K562 (cell line): ENCODE measurements around the gene IRF2. TPM values are rescaled to one million over a fixed set of nuclear protein-coding genes. Genes with fewer than 3 reads are reported as not detected.

Experiments used
- ATAC-seq: fragments of 200-7000 bp; cut with Tn5 transposase; 3 replicates; pipeline ENCODE4 v1.9.1; 2020; ENCODE audit warnings: moderate library complexity
- BruUV-seq: library from RNA; stranded (reverse); fragments of 400-500 nt; replicated peaks from 2 replicates; lab custom pipeline; 2021; lab: Mats Ljungman, UMichigan
- CTCF ChIA-PET: fragments of 300-600 bp; formaldehyde crosslinking; extraction: SDS; loops from one replicate; lab custom pipeline; 2021; ENCODE audit warnings: low intra/inter-chr PET ratio; lab: Yijun Ruan, JAX
- POLR2A ChIA-PET: fragments of 300-600, 350-650 bp; sonication (Branson Sonifier 250); formaldehyde crosslinking; extraction: SDS; loops from one replicate; lab custom pipeline; 2021; ENCODE audit warnings: antibody characterized with exemption, inconsistent platforms; lab: Yijun Ruan, JAX
- DNase-seq, 4 experiments: peaks; one replicate each; pipeline versions ENCODE4 v3.0.0 to v3.0.0-alpha.2; 2011 to 2018; ENCODE audit warnings: low spot score in 3 of 4, mixed read lengths in 3 of 4; ENCODE audit errors: extremely low read depth in 1 of 4
- FAIRE-seq: peaks from 2 replicates; lab custom pipeline; 2011; peaks lifted over from hg19 to GRCh38; lab: Jason Lieb, UNC
- H2AFZ ChIP-seq: 2 replicates; pipeline ENCODE4 v1.6.0; 2011; ENCODE audit warnings: low read depth, low read length, control low read depth, inconsistent platforms
- H3K27ac ChIP-seq: fragments of 200-600 bp; 3 replicates; pipeline ENCODE4 v1.8.0; 2011; ENCODE audit warnings: low read depth, mild to moderate bottlenecking, control low read depth, inconsistent platforms, low read length, moderate library complexity, mixed read lengths; ENCODE audit errors: extremely low read depth
- H3K27me3 ChIP-seq, 2 experiments: fragments of 300-600 bp in 1 of 2; 2 replicates in 1 of 2; 3 replicates in 1 of 2; pipeline versions ENCODE4 v1.6.0 to v1.8.0; 2011; ENCODE audit warnings: inconsistent platforms in 2 of 2, low read length in 2 of 2, mild to moderate bottlenecking in 1 of 2, mixed read lengths in 1 of 2, moderate library complexity in 1 of 2; ENCODE audit not compliant: control insufficient read depth in 2 of 2, insufficient read depth in 2 of 2
- H3K36me3 ChIP-seq: fragments of 300-600 bp; 3 replicates; pipeline ENCODE4 v1.8.0; 2011; ENCODE audit warnings: mild to moderate bottlenecking, low read length, inconsistent platforms; ENCODE audit not compliant: control insufficient read depth, insufficient read depth
- H3K4me1 ChIP-seq, 2 experiments: fragments of 200-600 bp in 1 of 2; replicated peaks in 1 of 2; 2 replicates in 1 of 2; 3 replicates in 1 of 2; pipeline versions ENCODE4 v1.5.1 to v1.8.0; 2011; ENCODE audit warnings: inconsistent platforms in 2 of 2, low read length in 2 of 2, mild to moderate bottlenecking in 1 of 2, mixed read lengths in 1 of 2, moderate library complexity in 1 of 2; ENCODE audit not compliant: control insufficient read depth in 2 of 2, insufficient read depth in 2 of 2
- H3K4me2 ChIP-seq: 2 replicates; pipeline ENCODE4 v1.6.1; 2011; ENCODE audit warnings: low read length, control low read depth, inconsistent platforms, mixed read lengths; ENCODE audit not compliant: insufficient read depth
- H3K4me3 ChIP-seq: fragments of 200-600 bp; sonication (generic), shearing (Covaris generic); 2 replicates; pipeline ENCODE4 v1.5.1; 2016; ENCODE audit warnings: control low read depth, inconsistent platforms
- H3K79me2 ChIP-seq: fragments of 200-600 bp; 3 replicates; pipeline ENCODE4 v1.8.0; 2011; ENCODE audit warnings: low read length, inconsistent platforms; ENCODE audit not compliant: control insufficient read depth, insufficient read depth
- H3K9ac ChIP-seq, 2 experiments: 2 replicates each; pipeline versions ENCODE4 v1.6.0 to v1.6.1; 2011; ENCODE audit warnings: low read depth in 2 of 2, low read length in 2 of 2, control low read depth in 1 of 2, inconsistent platforms in 1 of 2, mild to moderate bottlenecking in 1 of 2, mixed read lengths in 1 of 2; ENCODE audit not compliant: insufficient read depth in 1 of 2
- H3K9me1 ChIP-seq: one replicate; pipeline ENCODE4 v1.6.0; 2011; ENCODE audit warnings: inconsistent platforms, mild to moderate bottlenecking, low read length, moderate library complexity; ENCODE audit not compliant: control insufficient read depth, insufficient read depth
- H3K9me3 ChIP-seq: replicated peaks from 2 replicates; pipeline ENCODE4 v1.5.1; 2011; ENCODE audit warnings: low read depth, low read length, inconsistent platforms; ENCODE audit not compliant: control insufficient read depth, insufficient read depth
- H4K20me1 ChIP-seq: replicated peaks from 2 replicates; pipeline ENCODE4 v1.6.1; 2011; ENCODE audit warnings: low read length, inconsistent platforms, mixed read lengths; ENCODE audit not compliant: control insufficient read depth, insufficient read depth
- BMI1 ChIP-seq: fragments of 150-350 bp; IDR thresholded peaks from 2 replicates; pipeline ENCODE4 v1.6.1; 2014; ENCODE audit warnings: low read length
- HBP1 ChIP-seq: fragments of 450-650 bp; formaldehyde crosslinking; IDR thresholded peaks from 2 replicates; pipeline ENCODE4 v1.4.0; 2022; ENCODE audit warnings: missing genetic modification characterization
- HMG20B ChIP-seq: fragments of 250-450 bp; sonication (Bioruptor Pico); IDR thresholded peaks from 2 replicates; pipeline ENCODE4 v1.5.0; 2021; ENCODE audit warnings: mild to moderate bottlenecking
- MAFG ChIP-seq: fragments of 450-650 bp; conservative IDR thresholded peaks from 2 replicates; pipeline ENCODE4 v1.6.1; 2016; ENCODE audit warnings: missing genetic modification characterization, missing compliant biosample characterization
- MXD1 ChIP-seq: fragments of 250-450 bp; sonication (Bioruptor Pico); IDR thresholded peaks from 2 replicates; pipeline ENCODE4 v1.8.0; 2021; ENCODE audit warnings: borderline replicate concordance, mild to moderate bottlenecking, moderate library complexity; ENCODE audit not compliant: poor library complexity, severe bottlenecking
- NUFIP1 ChIP-seq: fragments of 450-650 bp; IDR thresholded peaks from 2 replicates; pipeline ENCODE4 v1.6.1; 2018; ENCODE audit not compliant: partially characterized antibody
- PPARD ChIP-seq: fragments of 250-450 bp; sonication (Bioruptor Pico); IDR thresholded peaks from 2 replicates; pipeline ENCODE4 v1.8.0; 2022; ENCODE audit warnings: inconsistent platforms, mild to moderate bottlenecking, moderate library complexity
- PRDM10 ChIP-seq: fragments of 450-650 bp; IDR thresholded peaks from 2 replicates; pipeline ENCODE4 v1.6.1; 2018; ENCODE audit not compliant: partially characterized antibody
- RHOXF2B ChIP-seq: fragments of 250-450 bp; sonication (Bioruptor Pico); conservative IDR thresholded peaks from 2 replicates; pipeline ENCODE4 v1.5.1; 2021
- TBL1XR1 ChIP-seq, 2 experiments: IDR thresholded peaks; 2 replicates each; pipeline ENCODE4 v1.6.1; 2012; ENCODE audit warnings: improper control_type of control experiment in 2 of 2, low read length in 2 of 2, mild to moderate bottlenecking in 1 of 2
- WHSC1 ChIP-seq: IDR thresholded peaks from one replicate; pipeline ENCODE4 v1.6.1; 2012; ENCODE audit warnings: low read length, control low read depth, inconsistent platforms
- ZC3H4 ChIP-seq: sonication (generic); formaldehyde crosslinking; IDR thresholded peaks from 2 replicates; pipeline ENCODE4 v1.9.0; 2021; ENCODE audit warnings: missing genetic modification reagents, borderline replicate concordance
- ZNF764 ChIP-seq: fragments of 250-450 bp; sonication (Bioruptor Pico); IDR thresholded peaks from 2 replicates; pipeline ENCODE4 v1.4.0; 2020; ENCODE audit warnings: low read depth, mild to moderate bottlenecking, moderate library complexity
- WGBS: fragments of 100-300 bp; shearing (Covaris generic); methylation state at CpG from one replicate; pipeline ENCODE4 v1.1.6; 2016; ENCODE audit warnings: low coverage, mixed read lengths; ENCODE audit not compliant: insufficient coverage; ENCODE audit errors: missing lambda C conversion rate; 5-methylcytosine and 5-hydroxymethylcytosine counted together
- in situ Hi-C: fragments of 300-500 bp; cut with MboI; formaldehyde crosslinking; loops from 4 replicates; pipeline ENCODE4 v1.15.0; 2018; ENCODE audit warnings: inconsistent platforms, mixed read lengths
- intact Hi-C: fragments of 100-400 bp; cut with micrococcal nuclease; formaldehyde crosslinking; loops from 2 replicates; pipeline ENCODE4 v1.14.2; 2022
- polyA plus RNA-seq, 8 experiments: library from polyadenylated mRNA; depleted of rRNA in 4 of 8; stranded (reverse) in 5 of 8; unstranded in 3 of 8; fragments of >200 nt; fragmentation: Nextera tagmentation in 2 of 8; fragmentation: Illumina TruSeq in 1 of 8; extraction: Ambion mirVana in 2 of 8; extraction: Trizol in 1 of 8; gene quantifications; 2 replicates each; pipeline versions ENCODE4 v1.2.1 to v1.2.3, GENCODE V29; 2011 to 2014; ENCODE audit warnings: inconsistent platforms in 1 of 8, missing spikeins in 1 of 8
- total RNA-seq, 7 experiments: library from RNA; depleted of rRNA in 6 of 7; stranded (reverse); fragments of >200 nt in 6 of 7; fragmentation: Illumina TruSeq in 2 of 7; extraction: Trizol in 2 of 7; gene quantifications; 2 replicates each; pipeline versions ENCODE4 v1.2.1 to v1.2.3, GENCODE V29; 2011 to 2021; ENCODE audit warnings: low replicate concordance in 1 of 7

IRF2 gene
- total and polyA plus RNA-seq, 9 of the 15 experiments (the other 6 are each of a cell fraction or from before 2014, with no cell fraction given): 7.1 to 17.1 (median 11.3) TPM

GRCh38 chr4:184448141-184448540 lies 26.2 kb downstream of the IRF2 start:
- CTCF ChIA-PET: no interaction called here
- in situ Hi-C loops: no loop called here
- POLR2A ChIA-PET: no interaction called here
- TF ChIP-seq RHOXF2B (CRISPR knock-in tag) (no peak), TBL1XR1 (IDR thresholded peaks at IDR 0.05; ENCODE audit: low read length in 2 of 2) (no peak), HMG20B (CRISPR knock-in tag) (no peak), MAFG (no peak), WHSC1 (no peak), PPARD (CRISPR knock-in tag) (no peak), PRDM10 (no peak), NUFIP1 (no peak), HBP1 (CRISPR knock-in tag) (no peak), ZNF764 (CRISPR knock-in tag) (no peak), BMI1 (no peak), MXD1 (no peak), ZC3H4 (CRISPR knock-in tag) (no peak)

More at GRCh38 chr4:184448141-184448540, 26.2 kb downstream of the IRF2 start:
- Histone ChIP-seq H3K27me3 (no peaks in the 10 kb centered on the region), H3K9me3 (no peaks in the 10 kb centered on the region), H3K36me3 (no peaks in the 10 kb centered on the region; the same call in 2 of the 3 replicates), H3K9me1 (no peaks in the 10 kb centered on the region), H3K4me2 (no peak overlapping the region), H3K79me2 (peaks cover 35% of the 10 kb centered on the region), H2AFZ (no peak overlapping the region), H4K20me1 (peaks cover 42% of the 10 kb centered on the region), H3K27ac (no peak overlapping the region), H3K4me3 (no peak overlapping the region), H3K9ac (no peak overlapping the region), H3K4me1 (peaks cover 11 to 31% of the 10 kb centered on the region in 2 experiments; a peak in 4 of 5 replicates)
- ATAC-seq (no peak), DNase-seq (no peak), FAIRE-seq (no peak)
- intact Hi-C loops: no loop called here
- no TSS peak for BruUV-seq
- WGBS: 77% methylated on average over 11 of the region's 11 CpGs
